ENCODE data around the gene HDAC11. TPM values are rescaled to one million over a fixed set of nuclear protein-coding genes. Genes with fewer than 3 reads are reported as not detected.

Gene HDAC11
- total RNA-seq, 3 donors from 2014 or later = 14.2 to 21.7 (median 14.4) TPM

GRCh38 chr3:13513051-13513912, 33.2 kb downstream of the HDAC11 start:
- Histone ChIP-seq H3K36me3 (no peaks in the 10 kb centered on the region), H3K9me3 (no peaks in the 10 kb centered on the region), H3K27ac (peak overlapping the region; percentile 78 to 92), H3K27me3 (no peaks in the 10 kb centered on the region), H3K4me1 (peaks cover 0 to 5% of the 10 kb centered on the region in 2 donors), H3K4me3 (peak overlapping the region in 1 of 3 donors; percentile 17)
- TF ChIP-seq POLR2A (IDR thresholded peaks at IDR 0.05) (no peak), POLR2AphosphoS5 (IDR thresholded peaks at IDR 0.05) (peak; percentile 35 to 70 (median 45)), CTCF (IDR thresholded peaks at IDR 0.05) (no peak)
- intact Hi-C loops (cut with DNase I; ENCODE audit: low total_unique reads) = no loop called here
- peak in 1 of 2 donors; percentile 62 for DNase-seq (ENCODE audit: low spot score in 2 of 2)

GRCh38 chr3:13513913-13514517, 33.9 kb downstream of the HDAC11 start:
- no peaks in the 10 kb centered on the region for H3K36me3 ChIP-seq
- peak overlapping the region; percentile 78 to 92 for H3K27ac ChIP-seq
- H3K4me3 ChIP-seq = peak overlapping the region in 1 of 3 donors; percentile 17
- TF ChIP-seq POLR2AphosphoS5 (IDR thresholded peaks at IDR 0.05) (no peak), CTCF (IDR thresholded peaks at IDR 0.05) (no peak), POLR2A (IDR thresholded peaks at IDR 0.05) (no peak)
- no peaks in the 10 kb centered on the region for H3K27me3 ChIP-seq
- no peaks in the 10 kb centered on the region for H3K9me3 ChIP-seq
- no peak for DNase-seq (ENCODE audit: low spot score in 2 of 2)
- intact Hi-C loops (cut with DNase I; ENCODE audit: low total_unique reads) = no loop called here
- peaks cover 0 to 5% of the 10 kb centered on the region in 2 donors for H3K4me1 ChIP-seq

- no peaks in the 10 kb centered on the region for H3K9me3 ChIP-seq
- intact Hi-C loops (cut with DNase I; ENCODE audit: low total_unique reads) = no loop called here
- H3K36me3 ChIP-seq = no peaks in the 10 kb centered on the region
- TF ChIP-seq POLR2A (IDR thresholded peaks at IDR 0.05) (no peak), POLR2AphosphoS5 (IDR thresholded peaks at IDR 0.05) (no peak)
- peaks cover 0 to 5% of the 10 kb centered on the region in 2 donors for H3K4me1 ChIP-seq
- peak overlapping the region; percentile 78 to 92 for H3K27ac ChIP-seq
- H3K27me3 ChIP-seq = no peaks in the 10 kb centered on the region
- DNase-seq (ENCODE audit: low spot score in 2 of 2) = no peak
- no peak overlapping the region for H3K4me3 ChIP-seq
Measured at GRCh38 chr3:13514639-13515435, 34.7 kb downstream of the HDAC11 start.

GRCh38 chr3:13515786-13516759, 36.0 kb downstream of the HDAC11 start:
- Histone ChIP-seq H3K36me3 (no peaks in the 10 kb centered on the region), H3K27me3 (no peaks in the 10 kb centered on the region), H3K4me1 (peaks cover 0 to 5% of the 10 kb centered on the region in 2 donors), H3K9me3 (no peaks in the 10 kb centered on the region), H3K27ac (peak overlapping the region; percentile 62 to 89), H3K4me3 (no peak overlapping the region)
- DNase-seq (ENCODE audit: low spot score in 2 of 2) = no peak
- intact Hi-C loops (cut with DNase I; ENCODE audit: low total_unique reads) = no loop called here
- no peak for TF ChIP-seq POLR2AphosphoS5 (IDR thresholded peaks at IDR 0.05)
- no peak for TF ChIP-seq POLR2A (IDR thresholded peaks at IDR 0.05)
- no peak for TF ChIP-seq CTCF (IDR thresholded peaks at IDR 0.05)
